Choroid plexus epithelial cell (primary cell): ENCODE data around the gene TAB2.
"Not testable (repeated sequence)": the region's sequence is repeated elsewhere in the genome, so short reads cannot be mapped to it uniquely, and the experiment has no call there.

Experiments used
- DNase-seq: peaks from one replicate; pipeline ENCODE4 v3.0.0-alpha.2; 2010; ENCODE audit warnings: low read depth
- H3K4me3 ChIP-seq: 2 replicates; pipeline ENCODE4 v1.5.1; 2011; ENCODE audit warnings: low read depth, mild to moderate bottlenecking, control low read depth, low read length, moderate library complexity
- TF ChIP-seq, protein P1 (sequence below): conservative IDR thresholded peaks from 2 replicates; pipeline ENCODE4 v1.5.1; 2011; ENCODE audit warnings: low read depth, mild to moderate bottlenecking, control low read depth, inconsistent platforms, low read length, moderate library complexity

TAB2 gene

DNA sequence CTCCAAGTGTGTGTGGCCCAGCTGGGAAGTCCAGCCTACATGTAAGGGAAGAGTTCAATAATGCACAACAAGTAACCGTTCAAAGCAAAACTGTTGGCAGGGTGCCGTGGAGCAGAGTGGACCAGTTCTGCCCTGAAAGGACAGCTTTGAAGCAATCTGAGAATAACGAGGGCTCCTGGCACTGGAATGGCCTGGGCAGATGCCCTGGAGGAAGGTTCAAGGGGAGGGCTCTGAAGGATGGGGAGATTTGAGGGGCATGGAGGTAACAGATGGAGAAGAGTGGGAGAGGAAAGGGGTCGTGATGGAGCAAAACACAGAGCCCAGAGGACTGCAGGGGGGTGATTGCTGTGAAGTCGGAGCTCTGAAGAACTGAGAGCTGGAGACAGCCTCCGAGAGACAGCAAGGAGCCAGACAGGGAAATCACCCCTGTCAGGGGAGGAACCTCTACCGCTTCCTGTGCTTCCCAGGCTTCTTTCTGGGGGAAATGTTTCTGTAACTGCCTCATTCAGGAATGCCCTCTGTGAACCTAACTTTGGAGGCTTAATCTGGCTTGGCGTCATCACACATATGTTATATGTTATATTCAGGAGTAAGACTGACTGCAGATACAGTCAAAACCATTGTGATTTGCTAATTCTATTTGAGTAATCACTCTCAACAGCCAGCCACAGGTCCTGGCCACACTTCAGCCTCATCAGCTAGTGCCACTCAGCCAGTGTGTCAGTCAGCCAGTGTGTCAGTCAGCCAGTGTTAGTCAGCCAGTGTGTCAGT is 126.1 kb downstream of the TAB2 start:
- H3K4me3 ChIP-seq = no peak overlapping the region
- DNase-seq = peak; percentile 65
- TF ChIP-seq, protein P1, sequence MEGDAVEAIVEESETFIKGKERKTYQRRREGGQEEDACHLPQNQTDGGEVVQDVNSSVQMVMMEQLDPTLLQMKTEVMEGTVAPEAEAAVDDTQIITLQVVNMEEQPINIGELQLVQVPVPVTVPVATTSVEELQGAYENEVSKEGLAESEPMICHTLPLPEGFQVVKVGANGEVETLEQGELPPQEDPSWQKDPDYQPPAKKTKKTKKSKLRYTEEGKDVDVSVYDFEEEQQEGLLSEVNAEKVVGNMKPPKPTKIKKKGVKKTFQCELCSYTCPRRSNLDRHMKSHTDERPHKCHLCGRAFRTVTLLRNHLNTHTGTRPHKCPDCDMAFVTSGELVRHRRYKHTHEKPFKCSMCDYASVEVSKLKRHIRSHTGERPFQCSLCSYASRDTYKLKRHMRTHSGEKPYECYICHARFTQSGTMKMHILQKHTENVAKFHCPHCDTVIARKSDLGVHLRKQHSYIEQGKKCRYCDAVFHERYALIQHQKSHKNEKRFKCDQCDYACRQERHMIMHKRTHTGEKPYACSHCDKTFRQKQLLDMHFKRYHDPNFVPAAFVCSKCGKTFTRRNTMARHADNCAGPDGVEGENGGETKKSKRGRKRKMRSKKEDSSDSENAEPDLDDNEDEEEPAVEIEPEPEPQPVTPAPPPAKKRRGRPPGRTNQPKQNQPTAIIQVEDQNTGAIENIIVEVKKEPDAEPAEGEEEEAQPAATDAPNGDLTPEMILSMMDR = no peak

GRCh38 chr6:149444360-149445094 is 127.0 kb downstream of the TAB2 start:
- not testable (repeated sequence) for H3K4me3 ChIP-seq, DNase-seq

DNA sequence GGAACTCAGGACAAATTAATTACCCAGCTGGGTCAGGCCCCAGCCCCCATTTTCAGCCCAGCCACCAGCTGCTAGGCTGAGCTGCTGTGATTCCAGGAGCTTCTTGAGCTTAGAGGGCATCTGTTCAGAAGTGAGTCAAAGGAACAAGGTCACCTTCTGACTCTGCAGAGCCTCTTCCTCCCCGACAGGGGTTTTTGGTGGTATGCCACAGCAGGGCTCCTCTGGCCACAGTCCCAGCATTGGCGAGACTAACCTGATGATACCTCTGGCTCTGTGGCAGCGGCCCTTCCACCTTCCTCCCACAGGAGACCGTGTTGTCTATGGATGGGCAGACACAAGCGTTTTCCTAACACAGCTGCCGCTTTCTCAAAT is 127.6 kb downstream of the TAB2 start:
- DNase-seq = no peak
- TF ChIP-seq, protein P1 = no peak
- H3K4me3 ChIP-seq = no peak overlapping the region

- DNase-seq = no peak
- no peak overlapping the region for H3K4me3 ChIP-seq
- TF ChIP-seq, protein P1 = no peak
These were observed 128.1 kb downstream of the TAB2 start for GRCh38 chr6:149445573-149445972.

GRCh38 chr6:149446791-149447376 is 129.4 kb downstream of the TAB2 start:
- DNase-seq = no peak
- TF ChIP-seq, protein P1 = peak; percentile 17
- H3K4me3 ChIP-seq = no peak overlapping the region

GRCh38 chr6:149448821-149449453 is 131.4 kb downstream of the TAB2 start:
- TF ChIP-seq, protein P1 = no peak
- H3K4me3 ChIP-seq = no peak overlapping the region
- no peak for DNase-seq
